Endodermal cell (in vitro differentiated cells): ENCODE data around the gene C9orf43. TPM values are rescaled to one million over a fixed set of nuclear protein-coding genes. Genes with fewer than 3 reads are reported as not detected.

ENCODE experiments used
- DNase-seq: peaks from one replicate; pipeline ENCODE4 v3.0.0-alpha.2; 2017
- H3K27ac ChIP-seq: 2 replicates; pipeline ENCODE4 v1.5.1; 2013; ENCODE audit warnings: mild to moderate bottlenecking, low read depth, low read length, moderate library complexity
- H3K27me3 ChIP-seq: 2 replicates; pipeline ENCODE4 v1.6.1; 2013; ENCODE audit warnings: mild to moderate bottlenecking, low read length, moderate library complexity; ENCODE audit not compliant: insufficient read depth, control insufficient read depth, poor library complexity, severe bottlenecking
- H3K36me3 ChIP-seq: 2 replicates; pipeline ENCODE4 v1.7.0; 2013; ENCODE audit warnings: mild to moderate bottlenecking, low read length, moderate library complexity; ENCODE audit not compliant: control insufficient read depth, insufficient read depth
- H3K4me1 ChIP-seq: one replicate; pipeline ENCODE4 v1.7.0; 2013; ENCODE audit warnings: low read length; ENCODE audit not compliant: control insufficient read depth, insufficient read depth
- H3K4me3 ChIP-seq: 2 replicates; pipeline ENCODE4 v1.5.1; 2013; ENCODE audit warnings: mild to moderate bottlenecking, low read length, moderate library complexity
- H3K9ac ChIP-seq: 2 replicates; pipeline ENCODE4 v1.6.1; 2013; ENCODE audit warnings: mild to moderate bottlenecking, low read length, moderate library complexity; ENCODE audit not compliant: poor library complexity, severe bottlenecking; ENCODE audit errors: extremely low read depth
- H3K9me3 ChIP-seq: 2 replicates; pipeline ENCODE4 v1.6.1; 2013; ENCODE audit warnings: mild to moderate bottlenecking, low read length, moderate library complexity; ENCODE audit not compliant: control insufficient read depth
- H3K27ac Mint-ChIP-seq: 2 replicates; pipeline ENCODE4 v1.8.0; 2020; ENCODE audit warnings: mixed read lengths
- H3K27me3 Mint-ChIP-seq: 2 replicates; pipeline ENCODE4 v1.8.0; 2021; ENCODE audit warnings: mild to moderate bottlenecking, mixed read lengths; ENCODE audit not compliant: insufficient read depth
- H3K36me3 Mint-ChIP-seq: 2 replicates; pipeline ENCODE4 v1.8.0; 2020; ENCODE audit warnings: low read depth, mixed read lengths
- H3K4me1 Mint-ChIP-seq: 2 replicates; pipeline ENCODE4 v1.8.0; 2020; ENCODE audit warnings: mixed read lengths
- H3K4me3 Mint-ChIP-seq: 2 replicates; pipeline ENCODE4 v1.8.0; 2020; ENCODE audit warnings: mild to moderate bottlenecking, moderate library complexity, mixed read lengths
- H3K9me3 Mint-ChIP-seq: 2 replicates; pipeline ENCODE4 v1.8.0; 2020; ENCODE audit warnings: mild to moderate bottlenecking, mixed read lengths
- CTCF ChIP-seq: fragments of 200-600 bp; sonication (generic); conservative IDR thresholded peaks from 2 replicates; pipeline ENCODE4 v1.5.0; 2021; ENCODE audit warnings: antibody characterized with exemption, mild to moderate bottlenecking
- WGBS, 2 experiments: methylation state at CpG; one replicate each; pipeline versions ENCODE4 v1.1.5 to v1.1.7; 2013; ENCODE audit warnings: missing lambda C conversion rate in 2 of 2, mixed read lengths in 1 of 2; ENCODE audit not compliant: insufficient coverage in 1 of 2, insufficient read length in 1 of 2; 5-methylcytosine and 5-hydroxymethylcytosine counted together
- long read RNA-seq, 4 experiments: library from polyadenylated mRNA in 2 of 4; library from RNA in 1 of 4; library from capped mRNA in 1 of 4; stranded (forward) in 3 of 4; unstranded in 1 of 4; transcript quantifications; one replicate each; pipeline ENCODE4 v2.0.0, GENCODE V29; 2020 to 2021; ENCODE audit warnings: inconsistent platforms in 1 of 4
- polyA plus RNA-seq, 2 experiments: library from polyadenylated mRNA; stranded (reverse); fragments of 50-300 nt; gene quantifications; one replicate each; pipeline ENCODE4 v1.2.3, GENCODE V29; 2013
- total RNA-seq, 2 donors: library from RNA; stranded (reverse); fragmentation: NEBNext Ultra II Directional in 1 of 2; extraction: Animal tissue kit (Norgen Biotek cat#: 25700) in 1 of 2; gene quantifications; 2 replicates in 1 of 2; 3 replicates in 1 of 2; pipeline ENCODE4 v1.2.1, GENCODE V29; 2021

Gene C9orf43
- total RNA-seq: 1 to 10 TPM in 1 of 2 donors, under 1 TPM in 1; 0.40 to 1.1 TPM
- 0.93 TPM for polyA plus RNA-seq (2013, experiment 1 of 2)
- 0.62 TPM for polyA plus RNA-seq (2013, experiment 2 of 2)
- long read RNA-seq, experiment 1: 0 reads
- long read RNA-seq, experiment 2: 0 reads
- long read RNA-seq, experiment 3, partial matches to known transcripts: 0 of 2 reads
- long read RNA-seq, experiment 3, other reads (novel, unspliced or antisense): 2 of 2 reads
- long read RNA-seq, experiment 4: 0 reads

GRCh38 chr9:113410207-113410864 is at the start of gene C9orf43, which contains the start of gene POLE3:
C9orf43 (plus strand) TSS chr9:113410747; CDS start chr9:113413494, 2,747 bp downstream.
POLE3 (minus strand) TSS chr9:113410675; CDS start chr9:113410293, 382 bp downstream.
- peak within 1 kb of the TSS; percentile 98 for H3K4me3 Mint-ChIP-seq
- no peak for TF ChIP-seq CTCF
- peak within 1 kb of the TSS; percentile 100 for H3K27ac Mint-ChIP-seq
- peaks cover 19% of the 10 kb centered on the region for H3K4me1 Mint-ChIP-seq
- peak; percentile 98 for DNase-seq
- no peaks in the 10 kb centered on the region for H3K27me3 ChIP-seq
- WGBS, 2 experiments: 0% methylated on average over 31 to 61 of the region's 61 CpGs
- H3K9ac ChIP-seq: peak within 1 kb of the TSS; percentile 83
- H3K4me1 ChIP-seq: peaks cover 3% of the 10 kb centered on the region
- no peaks in the 10 kb centered on the region for H3K9me3 Mint-ChIP-seq
- H3K36me3 Mint-ChIP-seq: peaks cover 24% of the 10 kb centered on the region
- H3K27me3 Mint-ChIP-seq: no peaks in the 10 kb centered on the region
- H3K27ac ChIP-seq: peak within 1 kb of the TSS; percentile 92
- H3K4me3 ChIP-seq: peak within 1 kb of the TSS; percentile 89
- H3K9me3 ChIP-seq: no peaks in the 10 kb centered on the region
- H3K36me3 ChIP-seq: peaks cover 20% of the 10 kb centered on the region

- H3K4me1 Mint-ChIP-seq: peaks cover 6% of the 10 kb centered on the region
- no peaks in the 10 kb centered on the region for H3K27me3 ChIP-seq
- no peak for TF ChIP-seq CTCF
- H3K36me3 Mint-ChIP-seq: peaks cover 12% of the 10 kb centered on the region
- no peak for DNase-seq
- no peaks in the 10 kb centered on the region for H3K27me3 Mint-ChIP-seq
- H3K36me3 ChIP-seq: peaks cover 15% of the 10 kb centered on the region
- H3K27ac Mint-ChIP-seq: no peak overlapping the region
- no peak overlapping the region for H3K4me3 ChIP-seq
- H3K9ac ChIP-seq: no peak overlapping the region
- WGBS, 2 experiments: 90 to 91% methylated on average over 5 of the region's 7 CpGs
- H3K27ac ChIP-seq: no peak overlapping the region
- no peaks in the 10 kb centered on the region for H3K4me1 ChIP-seq
- H3K4me3 Mint-ChIP-seq: no peak overlapping the region
- no peaks in the 10 kb centered on the region for H3K9me3 Mint-ChIP-seq
- no peaks in the 10 kb centered on the region for H3K9me3 ChIP-seq
Measured at GRCh38 chr9:113361304-113362018, 49.1 kb upstream of the C9orf43 start.

- Histone ChIP-seq H3K27me3 (no peaks in the 10 kb centered on the region), H3K9ac (no peak overlapping the region), H3K9me3 (no peaks in the 10 kb centered on the region), H3K4me1 (no peaks in the 10 kb centered on the region), H3K27ac (no peak overlapping the region), H3K4me3 (no peak overlapping the region), H3K36me3 (peaks cover 15% of the 10 kb centered on the region)
- Mint-ChIP-seq H3K4me3 (no peak overlapping the region), H3K4me1 (no peaks in the 10 kb centered on the region), H3K9me3 (no peaks in the 10 kb centered on the region), H3K36me3 (peaks cover 19% of the 10 kb centered on the region), H3K27me3 (no peaks in the 10 kb centered on the region), H3K27ac (no peak overlapping the region)
- no peak for TF ChIP-seq CTCF
- DNase-seq: no peak
- WGBS, 2 experiments: 90 to 100% methylated on average over 1 to 3 of the region's 3 CpGs
Measured at GRCh38 chr9:113363336-113363735, 47.2 kb upstream of the C9orf43 start.
